Upper lobe of left lung (tissue), 4 donors: ENCODE results near the gene ZFP36L2.

Experiments
- POLR2A ChIP-seq, 4 donors: fragments of 450-650 bp; IDR thresholded peaks; one replicate each; pipeline ENCODE4 v1.5.1; 2016 to 2017; ENCODE audit warnings: antibody characterized with exemption in 4 of 4, mild to moderate bottlenecking in 2 of 4
- TF ChIP-seq, protein P1 (sequence below), 6 experiments: fragments of 450-650 bp in 4 of 6; fragments of 200-600 bp in 2 of 6; sonication (generic) in 2 of 6; IDR thresholded peaks; one replicate each; pipeline ENCODE4 v1.5.1; 2016 to 2019; ENCODE audit warnings: antibody characterized with exemption in 6 of 6

DNA sequence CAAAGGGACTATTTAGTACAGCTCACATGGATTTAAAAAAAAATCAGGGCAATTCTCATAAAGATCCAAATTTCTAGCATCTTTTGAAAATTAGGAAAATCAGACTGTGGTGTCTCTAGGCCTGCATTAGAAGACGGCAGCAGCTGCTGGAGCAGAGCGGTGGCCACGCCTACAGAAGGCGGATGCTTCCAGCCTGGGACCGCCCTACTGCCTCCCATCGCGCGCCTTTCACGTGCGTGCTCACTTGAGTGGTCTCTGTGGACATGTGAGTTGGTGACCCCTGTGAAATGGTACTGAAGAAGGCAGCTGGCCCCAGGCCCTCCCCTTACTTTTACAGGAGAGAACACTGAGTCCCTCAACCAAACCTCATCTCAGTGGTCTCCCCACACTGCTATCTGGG lies 15.2 kb upstream of the ZFP36L2 start:
- TF ChIP-seq, protein P1, sequence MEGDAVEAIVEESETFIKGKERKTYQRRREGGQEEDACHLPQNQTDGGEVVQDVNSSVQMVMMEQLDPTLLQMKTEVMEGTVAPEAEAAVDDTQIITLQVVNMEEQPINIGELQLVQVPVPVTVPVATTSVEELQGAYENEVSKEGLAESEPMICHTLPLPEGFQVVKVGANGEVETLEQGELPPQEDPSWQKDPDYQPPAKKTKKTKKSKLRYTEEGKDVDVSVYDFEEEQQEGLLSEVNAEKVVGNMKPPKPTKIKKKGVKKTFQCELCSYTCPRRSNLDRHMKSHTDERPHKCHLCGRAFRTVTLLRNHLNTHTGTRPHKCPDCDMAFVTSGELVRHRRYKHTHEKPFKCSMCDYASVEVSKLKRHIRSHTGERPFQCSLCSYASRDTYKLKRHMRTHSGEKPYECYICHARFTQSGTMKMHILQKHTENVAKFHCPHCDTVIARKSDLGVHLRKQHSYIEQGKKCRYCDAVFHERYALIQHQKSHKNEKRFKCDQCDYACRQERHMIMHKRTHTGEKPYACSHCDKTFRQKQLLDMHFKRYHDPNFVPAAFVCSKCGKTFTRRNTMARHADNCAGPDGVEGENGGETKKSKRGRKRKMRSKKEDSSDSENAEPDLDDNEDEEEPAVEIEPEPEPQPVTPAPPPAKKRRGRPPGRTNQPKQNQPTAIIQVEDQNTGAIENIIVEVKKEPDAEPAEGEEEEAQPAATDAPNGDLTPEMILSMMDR (IDR thresholded peaks at IDR 0.05), result no peak
- no peak for TF ChIP-seq POLR2A (IDR thresholded peaks at IDR 0.05)
